HFF-Myc (cell line): Measurements from ENCODE around the gene PCNP.
"Not testable (repeated sequence)": the region's sequence is repeated elsewhere in the genome, so short reads cannot be mapped to it uniquely, and the experiment has no call there.

ENCODE experiments used
- DNase-seq: peaks from one replicate; pipeline ENCODE4 v3.0.0-alpha.2; 2011; ENCODE audit warnings: low read depth; ENCODE audit errors: extremely low read depth
- H3K4me3 ChIP-seq: replicated peaks from 2 replicates; pipeline ENCODE4 v1.5.1; 2011; ENCODE audit warnings: low read depth, mild to moderate bottlenecking, control low read depth, low read length
- TF ChIP-seq, protein P1 (sequence below): IDR thresholded peaks from 2 replicates; pipeline ENCODE4 v1.5.1; 2012; ENCODE audit warnings: mild to moderate bottlenecking, low read depth, low read length, control low read depth; ENCODE audit errors: missing control alignments

The PCNP gene

DNA sequence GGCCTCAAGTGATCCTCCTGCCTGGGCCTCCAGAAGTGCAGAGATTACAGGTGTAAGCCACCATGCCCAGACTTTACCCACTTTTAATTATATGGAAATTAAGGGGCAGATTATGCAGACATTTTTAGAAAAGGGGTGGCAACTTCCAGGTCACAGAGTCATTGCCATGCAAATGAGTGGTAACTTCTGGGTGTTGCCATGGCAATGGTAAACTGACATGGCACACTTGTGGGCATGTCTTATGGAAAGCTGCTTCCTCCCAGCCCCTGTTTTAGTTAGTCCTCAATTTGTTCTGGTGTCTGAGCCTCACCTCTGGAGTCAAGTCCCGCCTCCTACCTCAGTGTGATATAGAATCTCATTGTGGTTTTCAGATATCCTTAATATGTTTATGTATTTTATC, 49.7 kb downstream of the PCNP start:
- TF ChIP-seq, protein P1, sequence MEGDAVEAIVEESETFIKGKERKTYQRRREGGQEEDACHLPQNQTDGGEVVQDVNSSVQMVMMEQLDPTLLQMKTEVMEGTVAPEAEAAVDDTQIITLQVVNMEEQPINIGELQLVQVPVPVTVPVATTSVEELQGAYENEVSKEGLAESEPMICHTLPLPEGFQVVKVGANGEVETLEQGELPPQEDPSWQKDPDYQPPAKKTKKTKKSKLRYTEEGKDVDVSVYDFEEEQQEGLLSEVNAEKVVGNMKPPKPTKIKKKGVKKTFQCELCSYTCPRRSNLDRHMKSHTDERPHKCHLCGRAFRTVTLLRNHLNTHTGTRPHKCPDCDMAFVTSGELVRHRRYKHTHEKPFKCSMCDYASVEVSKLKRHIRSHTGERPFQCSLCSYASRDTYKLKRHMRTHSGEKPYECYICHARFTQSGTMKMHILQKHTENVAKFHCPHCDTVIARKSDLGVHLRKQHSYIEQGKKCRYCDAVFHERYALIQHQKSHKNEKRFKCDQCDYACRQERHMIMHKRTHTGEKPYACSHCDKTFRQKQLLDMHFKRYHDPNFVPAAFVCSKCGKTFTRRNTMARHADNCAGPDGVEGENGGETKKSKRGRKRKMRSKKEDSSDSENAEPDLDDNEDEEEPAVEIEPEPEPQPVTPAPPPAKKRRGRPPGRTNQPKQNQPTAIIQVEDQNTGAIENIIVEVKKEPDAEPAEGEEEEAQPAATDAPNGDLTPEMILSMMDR: no peak
- H3K4me3 ChIP-seq: no peak overlapping the region
- DNase-seq: no peak

DNA sequence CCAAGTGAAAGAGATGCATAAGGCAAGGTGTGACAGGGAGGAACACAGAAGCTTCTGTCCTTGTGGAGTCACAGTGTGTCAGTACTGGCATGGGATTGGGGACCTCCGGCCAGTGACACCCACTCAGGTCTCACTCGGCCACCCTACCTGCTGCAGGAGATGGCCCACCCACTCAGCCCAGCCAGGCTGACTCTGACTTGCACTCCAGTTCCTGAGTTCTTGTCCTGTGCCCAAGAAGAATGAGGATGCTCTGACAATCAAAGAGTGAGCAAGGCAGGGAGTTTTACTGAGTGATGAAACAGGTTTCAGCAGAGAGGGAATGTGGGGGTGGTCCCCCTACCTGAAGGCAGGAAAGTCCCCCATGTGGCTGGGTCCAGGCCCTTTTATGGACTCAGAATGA, 50.9 kb downstream of the PCNP start:
- DNase-seq: no peak

GRCh38 chr3:101625879-101626278, 51.9 kb downstream of the PCNP start:
- TF ChIP-seq, protein P1: no peak
- H3K4me3 ChIP-seq: no peak overlapping the region
- DNase-seq: no peak

More for the DNA sequence above, 50.9 kb downstream of the PCNP start:
- no peak overlapping the region for H3K4me3 ChIP-seq
- TF ChIP-seq, protein P1: no peak

DNA sequence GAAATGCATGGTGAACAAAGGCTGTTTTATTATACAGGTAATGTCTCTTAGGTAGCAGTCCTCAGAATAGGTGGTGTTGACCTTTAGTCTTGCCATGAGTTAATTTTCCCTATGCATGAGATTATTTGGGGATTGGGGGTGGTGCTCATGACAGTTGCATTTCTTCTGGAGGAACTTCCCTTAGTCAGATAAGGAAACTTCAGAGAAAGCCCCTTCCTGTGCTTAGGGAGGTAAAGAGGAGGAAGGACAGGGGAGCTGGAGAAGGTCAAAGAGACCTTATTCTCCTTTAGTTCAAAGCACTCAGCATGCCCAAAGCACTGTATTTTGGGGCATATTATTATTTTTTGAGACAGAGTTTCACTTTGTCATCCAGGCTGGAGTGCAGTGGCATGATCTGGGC, 55.2 kb downstream of the PCNP start:
- H3K4me3 ChIP-seq: no peak overlapping the region
- TF ChIP-seq, protein P1: no peak
- DNase-seq: no peak

DNA sequence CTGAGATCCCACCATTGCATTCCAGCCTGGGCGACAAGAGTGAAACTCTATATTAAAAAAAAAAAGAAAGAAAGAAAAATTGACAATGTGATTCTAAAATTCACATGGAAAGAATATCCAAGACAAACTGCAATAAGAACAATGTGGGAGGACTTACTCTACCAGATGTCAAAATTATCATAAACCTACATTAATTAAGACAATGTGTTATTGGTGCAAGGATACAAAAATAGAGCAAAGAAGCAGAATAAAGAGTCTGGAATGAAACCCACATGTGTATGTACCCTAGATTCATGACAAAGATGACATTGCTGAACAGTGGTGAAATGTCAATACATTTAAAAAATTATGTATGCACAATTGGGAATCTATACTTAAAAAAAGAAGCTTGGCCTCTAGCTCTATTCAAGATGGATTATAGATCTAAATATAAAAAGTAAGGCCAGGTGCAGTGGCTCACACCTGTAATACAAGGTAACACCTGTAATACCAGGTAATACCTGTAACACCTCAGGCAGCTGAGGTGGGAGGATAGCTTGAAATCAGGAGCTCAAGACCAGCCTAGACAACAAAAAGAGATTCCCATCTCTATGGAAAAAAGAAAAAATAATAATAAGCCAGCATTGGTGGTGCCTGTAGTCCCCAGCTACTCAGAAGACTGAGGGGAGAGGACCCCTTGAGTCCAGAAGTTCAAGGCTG, 57.3 kb downstream of the PCNP start:
- H3K4me3 ChIP-seq: no peak overlapping the region
- TF ChIP-seq, protein P1: no peak
- no peak for DNase-seq

DNA sequence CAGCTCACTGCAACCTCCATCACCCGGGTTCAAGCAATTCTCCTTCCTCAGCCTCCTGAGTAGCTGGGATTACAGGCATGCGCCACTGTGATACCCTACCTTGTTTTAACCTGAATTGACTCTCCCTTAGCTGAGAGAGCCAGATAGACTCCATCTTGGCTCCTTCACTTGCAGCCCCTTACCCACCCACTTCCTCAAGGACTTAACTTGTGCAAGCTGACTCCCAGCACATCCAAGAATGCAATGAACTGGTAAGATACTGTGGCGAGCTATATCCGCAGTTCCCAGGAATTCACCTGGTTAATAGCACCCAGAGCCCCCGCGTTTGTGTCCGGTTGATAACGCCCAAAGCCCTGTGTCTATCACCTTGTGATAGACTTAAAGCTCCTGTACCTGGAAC, 58.0 kb downstream of the PCNP start:
- not testable (repeated sequence) for H3K4me3 ChIP-seq, DNase-seq

DNA sequence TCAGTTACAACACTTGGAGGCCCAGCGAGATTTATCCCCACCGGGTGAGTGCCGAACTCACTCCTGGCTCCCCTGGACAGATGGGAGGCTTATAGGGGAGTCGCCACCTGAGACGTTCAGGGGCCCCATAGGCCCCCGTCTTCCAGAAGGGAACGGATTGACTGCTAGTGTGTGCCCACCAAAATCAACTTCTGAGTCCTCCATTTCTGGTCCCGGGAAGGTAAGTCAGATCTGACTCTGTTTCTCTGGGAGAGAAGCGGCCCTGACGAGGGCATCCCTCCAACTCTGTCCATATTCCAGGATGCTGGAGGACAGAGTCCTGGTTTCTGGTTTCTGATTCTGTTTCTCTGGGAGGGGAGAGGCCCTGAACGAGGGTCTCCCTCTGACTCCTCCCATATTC, 58.6 kb downstream of the PCNP start:
- TF ChIP-seq, protein P1: no peak
- H3K4me3 ChIP-seq: no peak overlapping the region
- no peak for DNase-seq
